GM04503 (cell line): ENCODE measurements around the gene FOXK1.

Experiments
- DNase-seq: peaks from one replicate; pipeline ENCODE4 v3.0.0-alpha.2; 2012; ENCODE audit warnings: low read depth

FOXK1 gene

GRCh38 chr7:4765776-4766490 lies 83.8 kb downstream of the FOXK1 start:
- no peak for DNase-seq

GRCh38 chr7:4766666-4767519 lies 84.8 kb downstream of the FOXK1 start:
- no peak for DNase-seq

- DNase-seq = no peak
Observed at GRCh38 chr7:4768597-4769569, 86.8 kb downstream of the FOXK1 start.

- no peak for DNase-seq
Observed at GRCh38 chr7:4769761-4770160, 87.7 kb downstream of the FOXK1 start.

GRCh38 chr7:4770886-4771285 lies 88.8 kb downstream of the FOXK1 start:
- DNase-seq = no peak

GRCh38 chr7:4771737-4772136 lies 89.6 kb downstream of the FOXK1 start:
- no peak for DNase-seq

- no peak for DNase-seq
Observed at GRCh38 chr7:4772306-4772705, 90.2 kb downstream of the FOXK1 start.

- no peak for DNase-seq
Observed at GRCh38 chr7:4774007-4774406, 91.9 kb downstream of the FOXK1 start.

- DNase-seq = peak; percentile 45
Observed at GRCh38 chr7:4774658-4775249, 92.7 kb downstream of the FOXK1 start.

GRCh38 chr7:4775250-4775847 lies 93.3 kb downstream of the FOXK1 start, which contains the start of gene AP5Z1:
Gene AP5Z1, plus strand, starts transcription at chr7:4775623. Its CDS starts 93 bp downstream, at chr7:4775716.
- DNase-seq = peak; percentile 71

- peak; percentile 33 for DNase-seq
Observed at GRCh38 chr7:4775848-4776623, 93.9 kb downstream of the FOXK1 start.

GRCh38 chr7:4779118-4779517 lies 97.0 kb downstream of the FOXK1 start:
- no peak for DNase-seq

- DNase-seq = no peak
Observed at GRCh38 chr7:4781366-4782069, 99.4 kb downstream of the FOXK1 start.

GRCh38 chr7:4782333-4783291 lies 100.5 kb downstream of the FOXK1 start:
- no peak for DNase-seq

GRCh38 chr7:4783292-4783652 lies 101.2 kb downstream of the FOXK1 start:
- DNase-seq = no peak

GRCh38 chr7:4783762-4784351 lies 101.8 kb downstream of the FOXK1 start:
- DNase-seq = no peak

GRCh38 chr7:4784799-4785198 lies 102.7 kb downstream of the FOXK1 start:
- no peak for DNase-seq

GRCh38 chr7:4785371-4785770 lies 103.3 kb downstream of the FOXK1 start:
- DNase-seq = no peak
